GM18519 (cell line): Measurements from ENCODE around the gene SULT1A2.
"Not testable (repeated sequence)": the region's sequence is repeated elsewhere in the genome, so short reads cannot be mapped to it uniquely, and the experiment has no call there.

Experiments
- ATAC-seq: cut with Tn5 transposase; IDR thresholded peaks from one replicate; pipeline ENCODE4 v1.9.1; 2021; ENCODE audit warnings: mild to moderate bottlenecking, moderate library complexity; ENCODE audit not compliant: unreplicated experiment, low FRiP score

SULT1A2 gene

GRCh38 chr16:28596840-28597691, at the start of gene SULT1A2:
Gene SULT1A2, minus strand, starts transcription at chr16:28597050. Its CDS starts 1,120 bp downstream, at chr16:28595930.
- no peak for ATAC-seq

- ATAC-seq, result not testable (repeated sequence)
These were observed 43.1 kb upstream of the SULT1A2 start for GRCh38 chr16:28639959-28640358.

- ATAC-seq, result not testable (repeated sequence)
These were observed 41.5 kb upstream of the SULT1A2 start for GRCh38 chr16:28638359-28638758.

GRCh38 chr16:28637765-28638164, 40.9 kb upstream of the SULT1A2 start, which contains the start of gene NPIPB8:
Gene NPIPB8, plus strand, starts transcription at chr16:28638065. Its CDS starts 296 bp downstream, at chr16:28638361.
- ATAC-seq, result not testable (repeated sequence)

- not testable (repeated sequence) for ATAC-seq
These were observed 39.4 kb upstream of the SULT1A2 start for GRCh38 chr16:28636093-28636823.

- not testable (repeated sequence) for ATAC-seq
These were observed 34.1 kb upstream of the SULT1A2 start for GRCh38 chr16:28630905-28631304.

- no peak for ATAC-seq
These were observed 26.4 kb upstream of the SULT1A2 start for GRCh38 chr16:28623172-28623711.

- not testable (repeated sequence) for ATAC-seq
These were observed 25.8 kb upstream of the SULT1A2 start for GRCh38 chr16:28622532-28623171.

GRCh38 chr16:28621481-28622155, 24.8 kb upstream of the SULT1A2 start:
- no peak for ATAC-seq

GRCh38 chr16:28620316-28620715, 23.5 kb upstream of the SULT1A2 start:
- not testable (repeated sequence) for ATAC-seq

GRCh38 chr16:28617874-28618273, 21.0 kb upstream of the SULT1A2 start:
- ATAC-seq, result no peak

- no peak for ATAC-seq
These were observed 19.8 kb upstream of the SULT1A2 start for GRCh38 chr16:28616636-28617035.

- ATAC-seq, result not testable (repeated sequence)
These were observed 19.4 kb upstream of the SULT1A2 start for GRCh38 chr16:28616224-28616577.

GRCh38 chr16:28615486-28616223, 18.8 kb upstream of the SULT1A2 start:
- ATAC-seq, result not testable (repeated sequence)

GRCh38 chr16:28614561-28614960, 17.7 kb upstream of the SULT1A2 start:
- ATAC-seq, result not testable (repeated sequence)

GRCh38 chr16:28613912-28614311, 17.1 kb upstream of the SULT1A2 start:
- not testable (repeated sequence) for ATAC-seq

GRCh38 chr16:28612359-28613280, 15.8 kb upstream of the SULT1A2 start:
- ATAC-seq, result not testable (repeated sequence)

GRCh38 chr16:28610595-28611191, 13.8 kb upstream of the SULT1A2 start:
- no peak for ATAC-seq
